Measurements from ENCODE around the gene CERS3.
A peak's percentile ranks its signal among the peaks of the same experiment; 100 is the strongest.

Gene CERS3

DNA sequence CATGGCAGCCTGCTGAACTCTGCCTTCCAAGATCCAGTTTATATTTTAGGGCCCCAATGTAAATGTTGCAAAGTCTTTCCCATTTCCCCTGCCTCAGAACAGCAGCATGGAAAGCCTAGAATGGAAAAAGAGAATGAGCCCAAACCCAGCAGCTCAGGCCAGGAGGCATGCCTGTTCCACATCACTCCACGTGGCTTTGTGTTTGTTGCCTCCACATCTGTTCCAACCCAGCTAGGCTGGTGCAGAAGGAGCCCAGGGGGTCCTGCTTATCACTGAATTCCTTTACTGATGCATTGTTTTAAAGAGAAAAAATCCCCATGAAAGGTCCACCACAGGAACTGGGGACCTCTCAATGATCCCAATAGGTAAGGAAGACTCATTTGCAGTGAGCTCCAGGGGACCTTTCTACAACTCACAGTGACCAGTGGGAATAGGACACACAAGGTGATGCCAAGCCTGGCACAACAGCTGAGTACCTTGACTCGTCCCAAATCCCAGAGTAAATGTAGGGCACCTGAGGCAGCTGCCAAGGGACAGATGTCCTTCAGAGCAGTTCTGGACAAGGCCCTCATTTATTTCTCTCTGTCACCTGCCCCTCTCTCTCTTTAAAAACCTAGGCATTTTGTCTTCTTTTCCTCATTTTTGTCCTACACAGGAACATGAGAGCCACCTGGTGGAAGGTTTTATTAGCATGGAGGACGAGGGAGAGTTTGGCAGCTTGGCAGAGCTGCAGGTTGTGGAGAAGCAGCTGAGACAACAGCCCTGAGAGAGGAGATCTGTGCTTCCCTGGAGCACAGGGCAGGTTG, 145.2 kb downstream of the CERS3 start:
- DNase-seq (ENCODE audit: low read depth in 3 of 3) = peak in 1 of 3 donors; percentile 8

DNA sequence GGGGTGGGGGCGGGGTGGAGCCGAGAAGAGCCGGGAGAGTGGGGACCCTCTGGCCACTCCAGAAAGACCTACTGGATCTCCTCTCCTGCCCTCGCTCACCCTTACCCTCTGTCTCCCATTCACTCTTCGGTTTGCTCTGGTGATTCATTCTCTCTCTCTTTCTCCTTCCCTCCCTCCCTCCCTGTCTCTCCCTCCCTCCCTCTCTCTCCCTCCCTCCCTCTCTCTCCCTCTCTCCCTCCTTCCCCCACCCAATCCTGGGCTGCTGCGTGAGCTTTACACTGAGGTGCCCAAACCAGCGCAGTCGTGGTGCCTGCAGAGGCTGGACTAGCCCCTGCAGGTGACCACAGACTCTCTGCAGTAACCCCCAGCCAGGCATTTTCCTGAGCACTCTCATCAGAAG, 154.8 kb downstream of the CERS3 start:
- no peak for DNase-seq (ENCODE audit: low read depth in 3 of 3)

DNA sequence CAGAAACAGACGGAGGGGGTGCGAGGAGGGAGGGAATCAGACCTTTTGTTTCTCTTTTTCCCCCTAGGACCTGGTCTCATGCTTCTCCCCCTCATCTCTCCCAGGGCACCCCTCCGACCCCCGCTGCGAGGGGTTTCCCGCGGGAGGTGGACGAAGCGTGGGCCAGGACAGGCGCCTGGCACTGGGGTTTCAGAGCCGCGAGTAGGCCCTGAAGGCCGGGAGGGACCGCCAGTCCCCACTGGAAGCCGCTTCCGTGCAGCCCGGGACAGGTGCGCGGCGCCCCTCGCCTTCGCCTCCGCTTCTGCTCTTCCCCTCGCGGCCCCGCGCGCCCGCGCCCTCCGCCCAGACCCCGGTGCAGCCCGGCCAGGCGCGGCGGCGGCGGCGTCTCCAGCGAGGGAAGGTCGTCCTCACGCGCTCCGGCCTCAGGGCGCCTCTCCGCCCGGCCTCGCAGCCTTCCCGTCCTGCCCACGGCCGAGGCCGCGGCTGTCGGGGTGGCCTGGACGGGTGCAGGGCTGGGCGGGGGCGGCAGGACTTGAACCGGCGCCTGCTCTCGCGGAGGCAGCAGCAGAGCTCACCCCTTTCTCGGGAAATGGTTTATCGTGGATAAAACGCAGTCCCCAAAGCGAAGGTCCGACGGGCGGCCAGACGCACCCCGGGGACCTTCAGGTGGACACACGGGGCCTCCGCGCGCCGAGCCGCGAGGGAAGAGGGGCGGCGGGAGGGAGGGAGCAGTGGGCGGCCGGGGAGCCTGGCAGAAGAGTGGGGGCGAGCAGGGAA, 155.4 kb downstream of the CERS3 start:
- no peak for DNase-seq (ENCODE audit: low read depth in 3 of 3)

DNA sequence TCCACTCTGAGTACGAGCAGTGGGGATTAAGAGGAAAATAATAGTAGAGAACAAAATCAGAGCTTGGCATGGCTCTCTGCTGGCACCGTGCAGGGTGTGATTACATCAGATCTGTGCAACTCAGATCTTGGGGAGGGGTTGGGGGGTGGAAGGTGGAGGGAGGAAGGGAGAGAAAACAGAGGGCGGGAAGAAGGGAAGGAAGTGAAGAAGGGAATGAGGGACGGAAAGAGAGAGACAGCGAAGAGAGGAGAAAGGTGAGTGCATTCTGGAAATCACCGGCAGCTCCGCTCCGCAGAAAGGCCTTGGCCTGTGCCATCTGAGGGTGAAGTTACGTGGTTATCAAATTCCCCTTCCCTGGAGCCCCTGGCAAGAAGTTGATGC, 156.0 kb downstream of the CERS3 start:
- DNase-seq (ENCODE audit: low read depth in 3 of 3) = no peak

DNA sequence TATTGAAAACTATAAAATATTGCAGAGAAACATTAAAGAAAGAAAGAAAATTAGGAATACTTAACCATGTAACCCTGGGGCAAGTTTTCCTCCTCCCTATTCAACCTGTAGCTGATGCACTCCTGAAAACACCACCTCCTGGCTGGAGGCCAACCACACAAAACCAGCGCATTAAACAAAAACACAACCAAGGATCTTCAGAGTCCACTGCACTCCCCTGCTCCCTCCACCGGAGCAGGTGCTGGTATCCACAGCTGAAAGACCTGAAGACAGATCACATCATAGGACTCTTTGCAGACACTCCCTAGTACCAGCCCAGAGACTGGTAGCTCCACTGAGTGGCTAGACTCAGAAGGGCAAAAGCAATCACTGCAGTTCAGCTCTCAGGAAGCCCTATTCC, 173.4 kb downstream of the CERS3 start:
- no peak for DNase-seq (ENCODE audit: low read depth in 3 of 3)

DNA sequence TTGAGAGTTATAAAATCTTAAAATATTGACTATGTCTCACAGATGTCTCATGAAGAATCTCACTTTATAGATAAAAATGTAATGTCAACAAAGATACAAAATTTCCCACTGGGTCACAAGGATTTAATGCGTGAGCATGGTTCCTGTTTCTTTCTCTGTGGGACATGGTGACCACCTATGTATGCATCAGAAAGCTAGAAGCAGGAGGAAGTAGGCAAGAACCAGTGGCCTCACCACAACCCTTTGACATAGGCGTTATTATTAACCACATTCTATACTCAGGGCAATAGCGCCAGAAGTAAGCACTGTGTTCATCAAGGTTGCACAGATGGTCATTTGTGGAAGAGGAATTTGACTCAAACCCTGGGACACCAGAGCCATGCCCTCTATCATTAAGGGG, 175.3 kb downstream of the CERS3 start:
- DNase-seq (ENCODE audit: low read depth in 3 of 3) = no peak

DNA sequence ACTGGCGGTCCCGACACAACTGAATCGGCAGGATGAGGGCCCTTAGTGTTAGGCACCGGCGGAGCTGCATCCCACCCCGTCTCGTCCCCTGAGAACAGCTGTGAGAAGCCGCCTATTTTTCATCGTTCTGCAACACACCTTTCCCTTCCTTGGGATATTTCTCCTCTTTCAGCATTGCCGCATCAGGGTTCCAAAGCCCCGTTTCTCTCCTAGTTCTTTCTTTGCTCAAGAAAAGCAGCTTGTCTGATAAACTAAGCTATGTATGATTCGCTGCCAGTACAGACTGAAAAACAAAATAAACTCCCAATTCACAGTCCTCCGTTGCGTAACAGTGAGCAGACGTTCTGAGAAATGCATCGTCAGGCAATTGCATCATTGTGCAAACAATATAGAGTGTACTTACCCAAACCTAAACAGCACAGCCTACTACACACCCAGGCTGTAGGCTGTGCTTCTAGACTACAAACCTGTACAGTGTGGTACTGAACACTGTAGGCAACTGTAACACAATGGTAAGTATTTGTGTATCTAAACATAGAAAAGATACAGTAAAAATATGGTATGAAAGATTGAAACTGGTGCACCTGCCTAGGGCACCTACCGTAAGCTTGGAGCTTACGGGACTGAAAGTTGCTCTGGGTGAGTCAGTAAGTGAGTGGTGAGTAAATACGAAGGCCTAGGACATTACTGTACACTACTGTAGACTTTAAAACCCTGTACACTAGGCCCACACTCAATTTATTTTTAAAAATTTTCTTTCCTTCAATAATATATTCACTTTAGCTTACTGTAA, 178.1 kb downstream of the CERS3 start:
- no peak for DNase-seq (ENCODE audit: low read depth in 3 of 3)
